ENCODE results near the gene U2AF1L4. TPM values are rescaled to one million over a fixed set of nuclear protein-coding genes. Genes with fewer than 3 reads are reported as not detected.

U2AF1L4 gene
- total RNA-seq, 1 donor from 2014 or later, result 44.9 TPM

- no peak for DNase-seq (ENCODE audit: extremely low spot score, unreplicated experiment)
- H3K36me3 Mint-ChIP-seq (ENCODE audit: unreplicated experiment), result no peaks in the 10 kb centered on the region
- H3K4me3 Mint-ChIP-seq (ENCODE audit: unreplicated experiment), result no peak overlapping the region
- no peaks in the 10 kb centered on the region for H3K9me3 Mint-ChIP-seq (ENCODE audit: unreplicated experiment)
- H3K4me1 Mint-ChIP-seq (ENCODE audit: unreplicated experiment), result peaks cover 19% of the 10 kb centered on the region
- no peak for TF ChIP-seq CTCF (IDR thresholded peaks at IDR 0.05)
- H3K27ac Mint-ChIP-seq (ENCODE audit: unreplicated experiment), result no peak overlapping the region
- H3K27me3 Mint-ChIP-seq (ENCODE audit: unreplicated experiment), result no peaks in the 10 kb centered on the region
These were observed 31.2 kb downstream of the U2AF1L4 start for GRCh38 chr19:35713904-35714495.

GRCh38 chr19:35713506-35713850, 31.7 kb downstream of the U2AF1L4 start:
- H3K4me3 Mint-ChIP-seq (ENCODE audit: unreplicated experiment), result no peak overlapping the region

GRCh38 chr19:35712567-35713505, 32.4 kb downstream of the U2AF1L4 start:
- no peak for DNase-seq (ENCODE audit: extremely low spot score, unreplicated experiment)
- no peak for TF ChIP-seq CTCF (IDR thresholded peaks at IDR 0.05)
- no peak overlapping the region for H3K27ac Mint-ChIP-seq (ENCODE audit: unreplicated experiment)
- no peaks in the 10 kb centered on the region for H3K27me3 Mint-ChIP-seq (ENCODE audit: unreplicated experiment)
- H3K4me3 Mint-ChIP-seq (ENCODE audit: unreplicated experiment), result no peak overlapping the region
- H3K9me3 Mint-ChIP-seq (ENCODE audit: unreplicated experiment), result no peaks in the 10 kb centered on the region
- peaks cover 16% of the 10 kb centered on the region for H3K4me1 Mint-ChIP-seq (ENCODE audit: unreplicated experiment)
- no peaks in the 10 kb centered on the region for H3K36me3 Mint-ChIP-seq (ENCODE audit: unreplicated experiment)

More at GRCh38 chr19:35713506-35713850, 31.7 kb downstream of the U2AF1L4 start:
- peaks cover 16% of the 10 kb centered on the region for H3K4me1 Mint-ChIP-seq (ENCODE audit: unreplicated experiment)
- no peaks in the 10 kb centered on the region for H3K27me3 Mint-ChIP-seq (ENCODE audit: unreplicated experiment)
- TF ChIP-seq CTCF (IDR thresholded peaks at IDR 0.05), result no peak
- DNase-seq (ENCODE audit: extremely low spot score, unreplicated experiment), result no peak
- no peak overlapping the region for H3K27ac Mint-ChIP-seq (ENCODE audit: unreplicated experiment)
- H3K36me3 Mint-ChIP-seq (ENCODE audit: unreplicated experiment), result no peaks in the 10 kb centered on the region
- no peaks in the 10 kb centered on the region for H3K9me3 Mint-ChIP-seq (ENCODE audit: unreplicated experiment)

GRCh38 chr19:35710784-35711723, 34.2 kb downstream of the U2AF1L4 start:
- no peak for DNase-seq (ENCODE audit: extremely low spot score, unreplicated experiment)
- no peak overlapping the region for H3K4me3 Mint-ChIP-seq (ENCODE audit: unreplicated experiment)
- no peaks in the 10 kb centered on the region for H3K9me3 Mint-ChIP-seq (ENCODE audit: unreplicated experiment)
- H3K36me3 Mint-ChIP-seq (ENCODE audit: unreplicated experiment), result no peaks in the 10 kb centered on the region
- peaks cover 8% of the 10 kb centered on the region for H3K4me1 Mint-ChIP-seq (ENCODE audit: unreplicated experiment)
- no peak for TF ChIP-seq CTCF (IDR thresholded peaks at IDR 0.05)
- H3K27ac Mint-ChIP-seq (ENCODE audit: unreplicated experiment), result no peak overlapping the region
- H3K27me3 Mint-ChIP-seq (ENCODE audit: unreplicated experiment), result no peaks in the 10 kb centered on the region

Measured in osteocyte (in vitro differentiated cells).